Stomach (tissue), 9 donors: ENCODE measurements around the gene APOLD1. TPM values are rescaled to one million over a fixed set of nuclear protein-coding genes. Genes with fewer than 3 reads are reported as not detected.

Source experiments
- DNase-seq, 2 donors: peaks; one replicate each; pipeline versions ENCODE4 v3.0.0 to v3.0.0-alpha.2; 2013 to 2019
- H3K27ac ChIP-seq, 5 donors: fragments of 200-600 bp in 4 of 5; sonication (generic) in 4 of 5; one replicate each; pipeline ENCODE4 v1.5.1; 2013 to 2019; ENCODE audit warnings: mild to moderate bottlenecking in 1 of 5, moderate library complexity in 1 of 5
- H3K27me3 ChIP-seq, 3 donors: fragments of 200-600 bp; sonication (generic); one replicate each; pipeline ENCODE4 v1.5.1; 2017 to 2019; ENCODE audit warnings: mixed run types in 1 of 3
- H3K36me3 ChIP-seq, 4 donors: fragments of 200-600 bp; sonication (generic); 1 replicate in 3 of 4; 2 replicates in 1 of 4; pipeline ENCODE4 v1.5.1; 2016 to 2019
- H3K4me1 ChIP-seq, 4 donors: fragments of 200-600 bp; sonication (generic); one replicate each; pipeline ENCODE4 v1.5.1; 2016 to 2019
- H3K4me3 ChIP-seq, 4 donors: fragments of 200-600 bp; sonication (generic) in 3 of 4; one replicate each; pipeline ENCODE4 v1.5.1; 2016 to 2019; ENCODE audit warnings: mild to moderate bottlenecking in 1 of 4
- H3K9me3 ChIP-seq, 4 donors: fragments of 200-600 bp; sonication (generic); one replicate each; pipeline ENCODE4 v1.5.1; 2016 to 2019
- CTCF ChIP-seq, 7 experiments: fragments of 450-650 bp in 4 of 7; fragments of 200-600 bp in 3 of 7; sonication (generic) in 3 of 7; IDR thresholded peaks; one replicate each; pipeline ENCODE4 v1.5.1; 2016 to 2019; ENCODE audit warnings: antibody characterized with exemption in 7 of 7, control low read depth in 2 of 7, mild to moderate bottlenecking in 1 of 7
- EP300 ChIP-seq: sonication (generic); formaldehyde crosslinking; IDR thresholded peaks from one replicate; pipeline ENCODE4 v1.6.1; 2017; ENCODE audit warnings: antibody characterized with exemption
- POLR2A ChIP-seq, 4 donors: fragments of 450-650 bp; IDR thresholded peaks; one replicate each; pipeline ENCODE4 v1.6.1; 2016; ENCODE audit warnings: antibody characterized with exemption in 4 of 4, control low read depth in 2 of 4, mild to moderate bottlenecking in 1 of 4, moderate library complexity in 1 of 4
- POLR2AphosphoS5 ChIP-seq, 3 donors: sonication (generic); formaldehyde crosslinking; IDR thresholded peaks; one replicate each; pipeline ENCODE4 v1.6.1; 2016; ENCODE audit warnings: antibody characterized with exemption in 3 of 3
- WGBS, 5 donors: extraction: QIAGEN DNeasy Blood & Tissue Kit in 3 of 5; methylation state at CpG; one replicate each; pipeline versions ENCODE4 v1.1.5 to v1.1.7; 2013 to 2018; 5-methylcytosine and 5-hydroxymethylcytosine counted together
- intact Hi-C: fragments of 100-400 bp; cut with DNase I; formaldehyde crosslinking; loops from one replicate; pipeline ENCODE4 v1.15.1; 2023; ENCODE audit warnings: low total_unique reads
- polyA plus RNA-seq, 3 donors: library from polyadenylated mRNA; stranded (reverse); fragments of 200-250 nt; gene quantifications; one replicate each; pipeline ENCODE4 v1.2.3, GENCODE V29; 2013
- total RNA-seq, 5 donors: library from RNA; depleted of rRNA; stranded (reverse); fragments of >200 nt; gene quantifications; one replicate each; pipeline versions ENCODE4 v1.1.0 to v1.2.3, GENCODE V29; 2014 to 2016
- donor health status: healthy with polysubstance abuse.
- donor health status: Bipolar disorder and iron deficiency.
- donor health status: healthy.

APOLD1 gene
- total and polyA plus RNA-seq, 8 donors = 0.29 to 119 (median 7.7) TPM

- no peak for DNase-seq
- Histone ChIP-seq H3K27me3 (no peaks in the 10 kb centered on the region), H3K36me3 (no peaks in the 10 kb centered on the region), H3K4me1 (no peaks in the 10 kb centered on the region), H3K27ac (peak overlapping the region in 4 of 5 donors; percentile 40 to 67 (median 51)), H3K4me3 (peak overlapping the region; percentile 5 to 34 (median 20)), H3K9me3 (no peaks in the 10 kb centered on the region)
- WGBS, 5 donors = 73 to 79% (median 78%) methylated on average over 7 of the region's 7 CpGs
- intact Hi-C loops = no loop called here
- TF ChIP-seq CTCF (IDR thresholded peaks at IDR 0.05) = no peak
Observed at GRCh38 chr12:12749433-12749832, 36.0 kb upstream of the APOLD1 start.

- WGBS, 5 donors = 81 to 89% (median 85%) methylated on average over 5 of the region's 5 CpGs
Observed at GRCh38 chr12:12755923-12756322, 29.5 kb upstream of the APOLD1 start.

GRCh38 chr12:12757121-12757520 lies 28.3 kb upstream of the APOLD1 start:
- H3K9me3 ChIP-seq = no peaks in the 10 kb centered on the region
- no peak overlapping the region for H3K4me3 ChIP-seq
- intact Hi-C loops = no loop called here
- no peak for DNase-seq
- H3K27ac ChIP-seq = no peak overlapping the region
- H3K36me3 ChIP-seq = no peaks in the 10 kb centered on the region
- peaks cover 0 to 11% (median 0%) of the 10 kb centered on the region in 4 donors for H3K4me1 ChIP-seq
- TF ChIP-seq POLR2AphosphoS5 (IDR thresholded peaks at IDR 0.05) = no peak
- no peak for TF ChIP-seq CTCF (IDR thresholded peaks at IDR 0.05)
- no peak for TF ChIP-seq POLR2A (IDR thresholded peaks at IDR 0.05)
- TF ChIP-seq EP300 = no peak
- H3K27me3 ChIP-seq = no peaks in the 10 kb centered on the region
- 84 to 100% (median 93%) methylated on average over 2 of the region's 2 CpGs for WGBS, 5 donors

More at GRCh38 chr12:12755923-12756322, 29.5 kb upstream of the APOLD1 start:
- Histone ChIP-seq H3K4me3 (no peak overlapping the region), H3K27me3 (no peaks in the 10 kb centered on the region), H3K4me1 (peaks cover 0 to 11% (median 0%) of the 10 kb centered on the region in 4 donors), H3K27ac (no peak overlapping the region), H3K36me3 (no peaks in the 10 kb centered on the region), H3K9me3 (no peaks in the 10 kb centered on the region)
- no peak for DNase-seq
- TF ChIP-seq EP300 (no peak), POLR2AphosphoS5 (IDR thresholded peaks at IDR 0.05) (no peak), CTCF (IDR thresholded peaks at IDR 0.05) (no peak)
- intact Hi-C loops = no loop called here

- no peak overlapping the region for H3K27ac ChIP-seq
- H3K36me3 ChIP-seq = no peaks in the 10 kb centered on the region
- 92 to 96% (median 95%) methylated on average over 7 of the region's 7 CpGs for WGBS, 5 donors
- no peak for TF ChIP-seq POLR2A (IDR thresholded peaks at IDR 0.05)
- H3K9me3 ChIP-seq = no peaks in the 10 kb centered on the region
- no peak for DNase-seq
- H3K27me3 ChIP-seq = no peaks in the 10 kb centered on the region
- no peak overlapping the region for H3K4me3 ChIP-seq
- H3K4me1 ChIP-seq = peaks cover 0 to 11% (median 0%) of the 10 kb centered on the region in 4 donors
- intact Hi-C loops = no loop called here
Observed at GRCh38 chr12:12759234-12759915, 26.1 kb upstream of the APOLD1 start.

GRCh38 chr12:12764824-12765223 lies 20.6 kb upstream of the APOLD1 start:
- intact Hi-C loops = no loop called here
- Histone ChIP-seq H3K36me3 (no peaks in the 10 kb centered on the region), H3K27me3 (no peaks in the 10 kb centered on the region)

More at GRCh38 chr12:12764824-12765223, 20.6 kb upstream of the APOLD1 start:
- no peak for DNase-seq
- H3K27ac ChIP-seq = no peak overlapping the region
- peaks cover 0 to 2% (median 0%) of the 10 kb centered on the region in 4 donors for H3K9me3 ChIP-seq
- H3K4me1 ChIP-seq = no peaks in the 10 kb centered on the region
- H3K4me3 ChIP-seq = no peak overlapping the region
- no peak for TF ChIP-seq POLR2AphosphoS5 (IDR thresholded peaks at IDR 0.05)
- no peak for TF ChIP-seq POLR2A (IDR thresholded peaks at IDR 0.05)
- TF ChIP-seq EP300 = no peak
- no peak for TF ChIP-seq CTCF (IDR thresholded peaks at IDR 0.05)
